ENCODE measurements around the gene NOM1. TPM values are rescaled to one million over a fixed set of nuclear protein-coding genes. Genes with fewer than 3 reads are reported as not detected.

NOM1 gene
- total RNA-seq, 1 experiment from 2014 or later = 35.4 TPM

GRCh38 chr7:156954941-156955340 lies 5.4 kb downstream of the NOM1 start (continued):
- TF ChIP-seq CTCF (IDR thresholded peaks at IDR 0.05 in 2 of 3, conservative IDR thresholded peaks at IDR 0.05 in 1 of 3; ENCODE audit: borderline replicate concordance in 1 of 3, insufficient read depth in 1 of 3, low read depth in 2 of 3, low read length in 2 of 3) (no peak), CEBPB (IDR thresholded peaks at IDR 0.05; ENCODE audit: low read depth) (no peak), ZBTB33 (IDR thresholded peaks at IDR 0.05; ENCODE audit: extremely low read depth, insufficient replicate concordance, low read length) (no peak), POLR2AphosphoS5 (IDR thresholded peaks at IDR 0.05; ENCODE audit: low read depth, low read length) (no peak), ZFX (IDR thresholded peaks at IDR 0.05) (no peak), SP1 (IDR thresholded peaks at IDR 0.05; ENCODE audit: low read depth) (no peak), CBX3 (IDR thresholded peaks at IDR 0.05; ENCODE audit: low read depth) (no peak), ELF1 (IDR thresholded peaks at IDR 0.05; ENCODE audit: borderline replicate concordance, low read depth) (no peak), EZH2 (IDR thresholded peaks at IDR 0.05) (no peak), POLR2A (IDR thresholded peaks at IDR 0.05; ENCODE audit: borderline replicate concordance, extremely low read depth, insufficient read depth, insufficient read length) (no peak), YY1 (IDR thresholded peaks at IDR 0.05; ENCODE audit: extremely low read depth, insufficient replicate concordance, low read depth, low read length) (no peak)

- CTCF ChIA-PET = no interaction called here
- Histone ChIP-seq H3K9me3 (ENCODE audit: control insufficient read depth in 1 of 2, insufficient read depth in 1 of 2, low read depth in 1 of 2, low read length in 2 of 2) (no peaks in the 10 kb centered on the region), H3K9ac (ENCODE audit: low read length) (no peak overlapping the region)
These were observed 7.2 kb downstream of the NOM1 start for GRCh38 chr7:156956727-156957126.

More at GRCh38 chr7:156956727-156957126, 7.2 kb downstream of the NOM1 start:
- Histone ChIP-seq H3K27ac (ENCODE audit: low read depth, low read length) (no peak overlapping the region), H3K79me2 (ENCODE audit: insufficient read depth, low read length) (peaks cover 95% of the 10 kb centered on the region), H3K27me3 (ENCODE audit: insufficient read depth, low read length) (no peaks in the 10 kb centered on the region), H3K4me2 (ENCODE audit: low read length) (no peak overlapping the region), H3K36me3 (ENCODE audit: control insufficient read depth in 1 of 2, insufficient read depth in 2 of 2, low read length in 2 of 2) (peaks cover 76 to 83% of the 10 kb centered on the region in 2 experiments), H3K9me2 (ENCODE audit: insufficient read depth) (no peaks in the 10 kb centered on the region), H3K4me3 (replicated peaks in 1 of 2; ENCODE audit: low read depth in 1 of 2, low read length in 2 of 2) (no peak overlapping the region), H2AFZ (ENCODE audit: low read depth, low read length, poor library complexity, severe bottlenecking) (no peak overlapping the region), H3K4me1 (ENCODE audit: control insufficient read depth in 1 of 2, insufficient read depth in 2 of 2, low read length in 2 of 2) (peaks cover 6 to 18% of the 10 kb centered on the region in 2 experiments), H4K20me1 (ENCODE audit: insufficient read depth) (peaks cover 23% of the 10 kb centered on the region)
- POLR2A ChIA-PET = no interaction called here
- intact Hi-C loops (cut with micrococcal nuclease) = no loop called here
- DNase-seq (ENCODE audit: low read depth, low spot score) (no peak), ATAC-seq (no peak)
- BruUV-seq (replicated peaks) = no TSS peak
- RAD21 ChIA-PET (ENCODE audit: low non-redundant PET in 1 of 2, low total read pairs in 2 of 2, uncharacterized antibody in 2 of 2, unreplicated experiment in 2 of 2) = interaction anchor here in 1 of 2 experiments (0.7 kb wide), 1 partner anchor 13 kb away, joined by 4 read pairs; no protein-coding TSS in a partner anchor
- no peak for TF ChIP-seq SP1 (IDR thresholded peaks at IDR 0.05; ENCODE audit: low read depth)
- no peak for TF ChIP-seq CBX3 (IDR thresholded peaks at IDR 0.05; ENCODE audit: low read depth)
- no peak for TF ChIP-seq ZNF274 (IDR thresholded peaks at IDR 0.05; ENCODE audit: low read depth, low read length)
- no peak for TF ChIP-seq TCF7L2 (IDR thresholded peaks at IDR 0.05; ENCODE audit: borderline replicate concordance, extremely low read depth, insufficient read depth, insufficient read length)
- no peak for TF ChIP-seq EZH2phosphoT487 (IDR thresholded peaks at IDR 0.05; ENCODE audit: borderline replicate concordance)
- TF ChIP-seq CEBPB (IDR thresholded peaks at IDR 0.05; ENCODE audit: low read depth) = no peak
- no peak for TF ChIP-seq REST (IDR thresholded peaks at IDR 0.05; ENCODE audit: low read depth)
- no peak for TF ChIP-seq SIN3A (IDR thresholded peaks at IDR 0.05; ENCODE audit: low read depth)
- TF ChIP-seq ATF3 (IDR thresholded peaks at IDR 0.05) = no peak
- TF ChIP-seq POLR2AphosphoS5 (IDR thresholded peaks at IDR 0.05; ENCODE audit: low read depth, low read length) = no peak
- no peak for TF ChIP-seq EZH2 (IDR thresholded peaks at IDR 0.05)
- no peak for TF ChIP-seq FOSL1 (IDR thresholded peaks at IDR 0.05; ENCODE audit: low read depth)

Data from HCT116 (cell line).